Endodermal cell (in vitro differentiated cells): ENCODE measurements around the gene ABLIM2. TPM values are rescaled to one million over a fixed set of nuclear protein-coding genes. Genes with fewer than 3 reads are reported as not detected.

Source experiments
- DNase-seq: peaks from one replicate; pipeline ENCODE4 v3.0.0-alpha.2; 2017
- H3K27ac ChIP-seq: 2 replicates; pipeline ENCODE4 v1.5.1; 2013; ENCODE audit warnings: mild to moderate bottlenecking, low read depth, low read length, moderate library complexity
- H3K27me3 ChIP-seq: 2 replicates; pipeline ENCODE4 v1.6.1; 2013; ENCODE audit warnings: mild to moderate bottlenecking, low read length, moderate library complexity; ENCODE audit not compliant: insufficient read depth, control insufficient read depth, poor library complexity, severe bottlenecking
- H3K36me3 ChIP-seq: 2 replicates; pipeline ENCODE4 v1.7.0; 2013; ENCODE audit warnings: mild to moderate bottlenecking, low read length, moderate library complexity; ENCODE audit not compliant: control insufficient read depth, insufficient read depth
- H3K4me1 ChIP-seq: one replicate; pipeline ENCODE4 v1.7.0; 2013; ENCODE audit warnings: low read length; ENCODE audit not compliant: control insufficient read depth, insufficient read depth
- H3K4me3 ChIP-seq: 2 replicates; pipeline ENCODE4 v1.5.1; 2013; ENCODE audit warnings: mild to moderate bottlenecking, low read length, moderate library complexity
- H3K9ac ChIP-seq: 2 replicates; pipeline ENCODE4 v1.6.1; 2013; ENCODE audit warnings: mild to moderate bottlenecking, low read length, moderate library complexity; ENCODE audit not compliant: poor library complexity, severe bottlenecking; ENCODE audit errors: extremely low read depth
- H3K9me3 ChIP-seq: 2 replicates; pipeline ENCODE4 v1.6.1; 2013; ENCODE audit warnings: mild to moderate bottlenecking, low read length, moderate library complexity; ENCODE audit not compliant: control insufficient read depth
- H3K27ac Mint-ChIP-seq: 2 replicates; pipeline ENCODE4 v1.8.0; 2020; ENCODE audit warnings: mixed read lengths
- H3K27me3 Mint-ChIP-seq: 2 replicates; pipeline ENCODE4 v1.8.0; 2021; ENCODE audit warnings: mild to moderate bottlenecking, mixed read lengths; ENCODE audit not compliant: insufficient read depth
- H3K36me3 Mint-ChIP-seq: 2 replicates; pipeline ENCODE4 v1.8.0; 2020; ENCODE audit warnings: low read depth, mixed read lengths
- H3K4me1 Mint-ChIP-seq: 2 replicates; pipeline ENCODE4 v1.8.0; 2020; ENCODE audit warnings: mixed read lengths
- H3K4me3 Mint-ChIP-seq: 2 replicates; pipeline ENCODE4 v1.8.0; 2020; ENCODE audit warnings: mild to moderate bottlenecking, moderate library complexity, mixed read lengths
- H3K9me3 Mint-ChIP-seq: 2 replicates; pipeline ENCODE4 v1.8.0; 2020; ENCODE audit warnings: mild to moderate bottlenecking, mixed read lengths
- CTCF ChIP-seq: fragments of 200-600 bp; sonication (generic); conservative IDR thresholded peaks from 2 replicates; pipeline ENCODE4 v1.5.0; 2021; ENCODE audit warnings: antibody characterized with exemption, mild to moderate bottlenecking
- WGBS, 2 experiments: methylation state at CpG; one replicate each; pipeline versions ENCODE4 v1.1.5 to v1.1.7; 2013; ENCODE audit warnings: missing lambda C conversion rate in 2 of 2, mixed read lengths in 1 of 2; ENCODE audit not compliant: insufficient coverage in 1 of 2, insufficient read length in 1 of 2; 5-methylcytosine and 5-hydroxymethylcytosine counted together
- total RNA-seq, 2 donors: library from RNA; stranded (reverse); fragmentation: NEBNext Ultra II Directional in 1 of 2; extraction: Animal tissue kit (Norgen Biotek cat#: 25700) in 1 of 2; gene quantifications; 2 replicates in 1 of 2; 3 replicates in 1 of 2; pipeline ENCODE4 v1.2.1, GENCODE V29; 2021

ABLIM2 gene
- total RNA-seq, 2 donors from 2014 or later = 0.35 to 1.6 TPM

GRCh38 chr4:8136972-8137710 is 21.5 kb downstream of the ABLIM2 start:
- H3K4me3 Mint-ChIP-seq = no peak overlapping the region
- peaks cover 11% of the 10 kb centered on the region for H3K4me1 Mint-ChIP-seq
- Histone ChIP-seq H3K4me1 (no peaks in the 10 kb centered on the region), H3K27me3 (no peaks in the 10 kb centered on the region), H3K9me3 (no peaks in the 10 kb centered on the region), H3K4me3 (no peak overlapping the region), H3K9ac (no peak overlapping the region), H3K36me3 (no peaks in the 10 kb centered on the region), H3K27ac (no peak overlapping the region)
- DNase-seq = no peak
- TF ChIP-seq CTCF = no peak
- 94 to 98% methylated on average over 5 to 19 of the region's 19 CpGs for WGBS, 2 experiments
- H3K36me3 Mint-ChIP-seq = no peaks in the 10 kb centered on the region
- no peak overlapping the region for H3K27ac Mint-ChIP-seq
- H3K9me3 Mint-ChIP-seq = peaks cover 11% of the 10 kb centered on the region
- H3K27me3 Mint-ChIP-seq = no peaks in the 10 kb centered on the region

GRCh38 chr4:8136529-8136928 is 22.1 kb downstream of the ABLIM2 start:
- H3K27ac ChIP-seq = no peak overlapping the region
- no peak overlapping the region for H3K9ac ChIP-seq
- H3K27ac Mint-ChIP-seq = no peak overlapping the region
- H3K36me3 ChIP-seq = no peaks in the 10 kb centered on the region
- no peak overlapping the region for H3K4me3 Mint-ChIP-seq
- no peak overlapping the region for H3K4me3 ChIP-seq
- whole genome bisulfite sequencing, 2 experiments = 90 to 94% methylated on average over 12 of the region's 12 CpGs
- no peaks in the 10 kb centered on the region for H3K4me1 ChIP-seq
- no peaks in the 10 kb centered on the region for H3K9me3 ChIP-seq
- H3K27me3 ChIP-seq = no peaks in the 10 kb centered on the region
- no peak for DNase-seq
- no peaks in the 10 kb centered on the region for H3K27me3 Mint-ChIP-seq
- H3K9me3 Mint-ChIP-seq = peaks cover 11% of the 10 kb centered on the region
- no peak for TF ChIP-seq CTCF
- H3K4me1 Mint-ChIP-seq = peaks cover 11% of the 10 kb centered on the region
- no peaks in the 10 kb centered on the region for H3K36me3 Mint-ChIP-seq

GRCh38 chr4:8135666-8136065 is 22.9 kb downstream of the ABLIM2 start:
- Mint-ChIP-seq H3K4me1 (peaks cover 11% of the 10 kb centered on the region), H3K36me3 (no peaks in the 10 kb centered on the region), H3K27ac (no peak overlapping the region), H3K4me3 (no peak overlapping the region), H3K27me3 (no peaks in the 10 kb centered on the region), H3K9me3 (peaks cover 11% of the 10 kb centered on the region)
- no peaks in the 10 kb centered on the region for H3K4me1 ChIP-seq
- H3K27me3 ChIP-seq = no peaks in the 10 kb centered on the region
- H3K27ac ChIP-seq = no peak overlapping the region
- no peaks in the 10 kb centered on the region for H3K36me3 ChIP-seq
- WGBS, 2 experiments = 91 to 93% methylated on average over 12 to 15 of the region's 15 CpGs
- TF ChIP-seq CTCF = no peak
- DNase-seq = no peak
- H3K4me3 ChIP-seq = no peak overlapping the region
- no peaks in the 10 kb centered on the region for H3K9me3 ChIP-seq
- no peak overlapping the region for H3K9ac ChIP-seq
